GM21423 (cell line): ENCODE measurements around the gene IFNG-AS1.

Experiments used
- ATAC-seq: cut with Tn5 transposase; IDR thresholded peaks from one replicate; pipeline ENCODE4 v1.9.1; 2021; ENCODE audit warnings: mild to moderate bottlenecking, moderate library complexity; ENCODE audit not compliant: unreplicated experiment

IFNG-AS1 gene

GRCh38 chr12:67989184-67989920, at the start of gene IFNG-AS1:
IFNG-AS1 (plus strand) TSS chr12:67989447.
- peak; percentile 47 for ATAC-seq

- ATAC-seq, result no peak
Observed at GRCh38 chr12:67939611-67940010, 49.6 kb upstream of the IFNG-AS1 start.

- no peak for ATAC-seq
Observed at GRCh38 chr12:67940780-67941243, 48.4 kb upstream of the IFNG-AS1 start.

GRCh38 chr12:67942724-67943123, 46.5 kb upstream of the IFNG-AS1 start:
- no peak for ATAC-seq

- ATAC-seq, result peak; percentile 62
Observed at GRCh38 chr12:67943141-67943892, 45.9 kb upstream of the IFNG-AS1 start.

GRCh38 chr12:67944093-67944492, 45.2 kb upstream of the IFNG-AS1 start:
- no peak for ATAC-seq

- ATAC-seq, result no peak
Observed at GRCh38 chr12:67952787-67953186, 36.5 kb upstream of the IFNG-AS1 start.

GRCh38 chr12:67957383-67957782, 31.9 kb upstream of the IFNG-AS1 start:
- no peak for ATAC-seq

- ATAC-seq, result no peak
Observed at GRCh38 chr12:67958187-67958586, 31.1 kb upstream of the IFNG-AS1 start.

- ATAC-seq, result no peak
Observed at GRCh38 chr12:67964456-67964855, 24.8 kb upstream of the IFNG-AS1 start.

- ATAC-seq, result no peak
Observed at GRCh38 chr12:67966560-67966959, 22.7 kb upstream of the IFNG-AS1 start.

GRCh38 chr12:67968321-67968720, 20.9 kb upstream of the IFNG-AS1 start:
- no peak for ATAC-seq

GRCh38 chr12:67968725-67969124, 20.5 kb upstream of the IFNG-AS1 start:
- no peak for ATAC-seq

GRCh38 chr12:67969134-67969802, 20.0 kb upstream of the IFNG-AS1 start:
- no peak for ATAC-seq

- ATAC-seq, result no peak
Observed at GRCh38 chr12:67977668-67978067, 11.6 kb upstream of the IFNG-AS1 start.

- ATAC-seq, result no peak
Observed at GRCh38 chr12:67980391-67980790, 8.9 kb upstream of the IFNG-AS1 start.

- ATAC-seq, result no peak
Observed at GRCh38 chr12:67981287-67982162, 7.7 kb upstream of the IFNG-AS1 start.

GRCh38 chr12:67982164-67982563, 7.1 kb upstream of the IFNG-AS1 start:
- no peak for ATAC-seq

GRCh38 chr12:67986632-67987031, 2.6 kb upstream of the IFNG-AS1 start:
- ATAC-seq, result no peak

GRCh38 chr12:67988601-67989021, 636 bp upstream of the IFNG-AS1 start:
- ATAC-seq, result peak; percentile 74

- peak; percentile 56 for ATAC-seq
Observed at GRCh38 chr12:67991158-67991557, 1.9 kb downstream of the IFNG-AS1 start.
